ENCODE measurements around the gene GNAT2. TPM values are rescaled to one million over a fixed set of nuclear protein-coding genes. Genes with fewer than 3 reads are reported as not detected.

Gene GNAT2
- total RNA-seq, 2 experiments from 2014 or later = 0.26 to 0.64 TPM

DNA sequence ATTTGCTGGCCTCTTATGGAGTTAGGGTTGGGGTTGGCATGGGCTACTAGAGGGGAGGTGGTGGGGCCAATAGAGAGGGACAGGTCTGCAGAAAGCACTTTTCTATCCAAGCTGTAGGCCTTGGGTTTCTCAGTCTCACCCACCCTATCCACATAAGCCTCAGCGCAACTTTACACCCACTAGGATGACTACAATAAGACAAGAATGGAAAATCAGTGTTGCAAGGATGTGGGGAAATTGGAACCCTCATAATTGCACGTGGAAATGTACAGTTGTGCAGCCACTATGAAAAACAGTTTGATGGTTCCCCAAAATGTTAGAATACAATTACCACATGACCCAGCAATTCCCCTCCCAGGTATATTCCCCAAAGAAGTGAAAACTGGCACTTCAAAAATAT is 22.4 kb upstream of the GNAT2 start:
- H3K27me3 Mint-ChIP-seq = no peaks in the 10 kb centered on the region
- peaks cover 10% of the 10 kb centered on the region for H3K4me1 Mint-ChIP-seq
- POLR2A ChIA-PET = interaction anchor here (0.6 kb wide), 1 partner anchor 139 kb away, joined by 5 read pairs; no protein-coding TSS in a partner anchor
- ATAC-seq = no peak
- H3K9me3 Mint-ChIP-seq (ENCODE audit: low read depth) = no peaks in the 10 kb centered on the region
- CTCF ChIA-PET = interaction anchor here (0.6 to 9.0 kb wide), 13 partner anchors 9 to 343 kb away, joined by 3 to 165 read pairs (median 30); partner anchors contain the start of genes AHCYL1, GNAI3, GSTM1 and GSTM4
- intact Hi-C loops (cut with DNase I, micrococcal nuclease) = loop anchor here (2.0 kb wide), 5 partner anchors 15 to 343 kb away; partner anchors contain the start of genes AHCYL1 (in 2 of the 2), GSTM1 (in 2 of the 2) and GSTM4 (in 2 of the 2)
- no peak overlapping the region for H3K4me3 Mint-ChIP-seq
- H3K36me3 Mint-ChIP-seq (ENCODE audit: low read depth) = no peaks in the 10 kb centered on the region
- no peak overlapping the region for H3K27ac Mint-ChIP-seq
- no peak for DNase-seq

DNA sequence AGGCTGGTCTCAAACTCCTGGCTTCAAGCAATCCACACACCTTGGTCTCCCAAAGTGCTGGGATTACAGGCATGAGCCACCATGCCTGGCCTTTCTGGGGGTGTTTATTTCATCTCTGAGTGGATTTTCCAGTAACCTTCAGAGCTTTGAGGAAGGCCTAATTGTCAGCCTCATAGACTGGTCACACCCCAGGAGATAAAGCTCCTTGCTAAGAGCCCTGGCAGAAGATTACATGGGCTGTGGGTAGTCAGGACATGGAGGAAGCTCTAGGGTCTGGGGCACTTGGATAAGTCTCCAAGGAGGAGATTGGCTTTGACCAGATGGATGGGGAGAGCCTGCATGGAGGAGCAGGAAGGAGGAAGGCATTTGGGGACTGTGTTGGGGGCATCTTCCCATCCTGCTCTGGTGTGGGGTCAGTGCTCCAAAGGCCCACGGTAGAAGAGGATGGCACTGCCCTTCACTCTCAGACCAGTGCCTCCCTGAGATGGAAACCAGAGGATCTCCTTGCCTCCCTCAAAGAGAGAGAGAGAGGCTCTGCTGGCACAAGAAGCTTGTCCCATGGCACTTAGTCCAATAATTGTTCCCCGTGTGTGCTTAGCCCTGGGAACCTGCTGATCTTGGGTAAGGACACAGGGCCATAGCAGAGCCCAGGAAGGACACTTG is 21.8 kb upstream of the GNAT2 start:
- no peaks in the 10 kb centered on the region for H3K27me3 Mint-ChIP-seq
- intact Hi-C loops (cut with DNase I, micrococcal nuclease) = loop anchor here (2.0 kb wide), 2 partner anchors 94 to 344 kb away; partner anchors contain the start of gene AHCYL1 (in 1 of the 2)
- ATAC-seq (no peak), DNase-seq (no peak)
- CTCF ChIA-PET = interaction anchor here (0.6 to 15.1 kb wide), 38 partner anchors 8 to 388 kb away, joined by 3 to 190 read pairs (median 6); partner anchors contain the start of genes AHCYL1, AMPD2, GNAI3 and GNAT2
- no peaks in the 10 kb centered on the region for H3K36me3 Mint-ChIP-seq (ENCODE audit: low read depth)
- H3K27ac Mint-ChIP-seq = no peak overlapping the region
- POLR2A ChIA-PET = interaction anchor here (1.0 to 1.7 kb wide), 3 partner anchors 27 to 95 kb away, joined by 3 to 10 read pairs (median 10); partner anchors contain the start of gene GSTM1
- H3K4me1 Mint-ChIP-seq = peaks cover 10% of the 10 kb centered on the region
- no peak overlapping the region for H3K4me3 Mint-ChIP-seq
- no peaks in the 10 kb centered on the region for H3K9me3 Mint-ChIP-seq (ENCODE audit: low read depth)

GRCh38 chr1:109640285-109640865 is 21.0 kb upstream of the GNAT2 start:
- no peaks in the 10 kb centered on the region for H3K36me3 Mint-ChIP-seq (ENCODE audit: low read depth)
- no peaks in the 10 kb centered on the region for H3K27me3 Mint-ChIP-seq
- no peaks in the 10 kb centered on the region for H3K9me3 Mint-ChIP-seq (ENCODE audit: low read depth)
- H3K4me1 Mint-ChIP-seq = peaks cover 12% of the 10 kb centered on the region
- H3K27ac Mint-ChIP-seq = no peak overlapping the region
- DNase-seq = peak; percentile 95
- intact Hi-C loops (cut with DNase I, micrococcal nuclease) = loop anchor here (2.0 kb wide), 2 partner anchors 94 to 344 kb away; partner anchors contain the start of gene AHCYL1 (in 1 of the 2)
- H3K4me3 Mint-ChIP-seq = no peak overlapping the region
- ATAC-seq = peak; percentile 78
- CTCF ChIA-PET = interaction anchor here (0.6 to 15.1 kb wide), 65 partner anchors 10 to 694 kb away, joined by 3 to 190 read pairs (median 5); partner anchors contain the start of genes AHCYL1, AMPD2, GNAI3 and GNAT2
- POLR2A ChIA-PET = interaction anchor here (0.5 to 1.7 kb wide), 8 partner anchors 21 to 540 kb away, joined by 3 to 13 read pairs (median 5); partner anchors contain the start of genes AMPD2, GNAI3, GNAT2 and GSTM1

GRCh38 chr1:109639841-109640184 is 20.4 kb upstream of the GNAT2 start:
- ChIA-PET CTCF (interaction anchor here (0.6 to 15.1 kb wide), 57 partner anchors 9 to 694 kb away, joined by 3 to 190 read pairs (median 5); partner anchors contain the start of genes AHCYL1, AMPD2, GNAI3 and GNAT2), POLR2A (interaction anchor here (0.5 to 1.7 kb wide), 8 partner anchors 20 to 539 kb away, joined by 3 to 13 read pairs (median 5); partner anchors contain the start of genes AMPD2, GNAI3, GNAT2 and GSTM1)
- no peaks in the 10 kb centered on the region for H3K27me3 Mint-ChIP-seq
- DNase-seq (no peak), ATAC-seq (no peak)
- H3K36me3 Mint-ChIP-seq (ENCODE audit: low read depth) = no peaks in the 10 kb centered on the region
- no peak overlapping the region for H3K27ac Mint-ChIP-seq
- no peaks in the 10 kb centered on the region for H3K9me3 Mint-ChIP-seq (ENCODE audit: low read depth)
- intact Hi-C loops (cut with DNase I, micrococcal nuclease) = loop anchor here (2.0 kb wide), 2 partner anchors 93 to 345 kb away; partner anchors contain the start of gene AHCYL1 (in 1 of the 2)
- peaks cover 18% of the 10 kb centered on the region for H3K4me1 Mint-ChIP-seq
- H3K4me3 Mint-ChIP-seq = no peak overlapping the region

DNA sequence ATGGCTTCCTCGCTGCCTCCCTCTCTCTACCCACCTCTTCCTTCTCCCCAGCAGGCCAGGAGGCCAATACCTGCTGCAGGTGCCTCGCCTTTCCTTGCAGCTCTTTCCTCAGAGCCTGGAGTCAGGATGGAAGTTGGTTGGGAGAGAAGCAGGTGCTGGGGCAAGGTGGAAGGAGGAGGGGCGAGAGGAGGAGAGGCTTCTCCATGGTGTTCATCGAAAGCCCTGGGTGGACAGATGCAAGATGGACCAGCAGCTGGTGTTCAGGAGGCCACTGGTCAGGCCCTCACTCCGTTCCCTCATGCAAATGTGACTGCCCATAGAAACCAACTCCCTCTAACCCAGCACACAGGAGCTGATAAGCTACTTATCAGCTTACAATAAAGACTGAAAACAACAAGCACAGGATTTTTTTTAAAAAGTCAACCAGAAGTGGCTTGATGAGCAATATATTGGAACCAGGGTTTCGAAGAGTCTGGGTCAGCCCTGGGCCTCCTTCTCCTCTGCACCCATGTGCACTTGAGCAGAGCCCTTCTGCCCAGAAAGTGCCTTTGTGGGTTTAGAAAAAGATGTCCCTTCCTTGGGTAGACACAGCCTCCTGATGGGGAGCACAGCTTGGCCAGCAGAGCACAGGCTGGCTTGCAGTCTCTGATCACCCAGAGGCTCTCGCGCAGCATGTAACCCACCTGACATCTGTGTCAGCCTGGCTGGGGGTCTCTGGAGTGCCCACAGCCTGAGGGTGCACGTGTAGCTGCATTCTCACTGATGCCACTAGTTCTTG is 19.8 kb upstream of the GNAT2 start:
- CTCF ChIA-PET = interaction anchor here (0.6 to 15.1 kb wide), 43 partner anchors 9 to 695 kb away, joined by 3 to 190 read pairs (median 5); partner anchors contain the start of genes AHCYL1, AMPD2, GNAI3 and GNAT2
- Mint-ChIP-seq H3K4me3 (no peak overlapping the region), H3K27me3 (no peaks in the 10 kb centered on the region), H3K27ac (no peak overlapping the region), H3K9me3 (ENCODE audit: low read depth) (no peaks in the 10 kb centered on the region), H3K4me1 (peaks cover 23% of the 10 kb centered on the region), H3K36me3 (ENCODE audit: low read depth) (no peaks in the 10 kb centered on the region)
- POLR2A ChIA-PET = interaction anchor here (0.6 to 1.7 kb wide), 6 partner anchors 20 to 539 kb away, joined by 3 to 13 read pairs (median 6); partner anchors contain the start of genes AMPD2, GNAI3, GNAT2 and GSTM1
- no peak for DNase-seq
- no peak for ATAC-seq
- intact Hi-C loops (cut with DNase I, micrococcal nuclease) = no loop called here

DNA sequence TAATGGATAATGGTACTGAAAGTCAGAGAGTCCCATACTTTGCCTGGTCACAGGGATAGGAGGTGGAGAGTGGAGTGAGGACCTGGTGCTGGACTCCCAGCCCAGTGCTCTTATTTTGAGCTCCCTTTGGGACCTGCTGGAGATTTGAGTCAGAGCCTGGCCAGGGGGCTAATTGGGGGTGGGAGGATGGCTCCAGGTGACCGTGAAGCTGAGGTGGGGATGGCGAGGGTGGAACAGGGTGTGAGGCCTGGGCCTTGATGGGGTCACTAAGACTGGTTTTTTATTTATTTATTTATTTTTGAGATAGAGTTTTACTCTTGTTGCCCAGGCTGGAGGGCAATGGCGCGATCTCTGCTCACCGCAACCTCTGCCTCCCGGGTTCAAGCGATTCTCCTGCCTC is 18.0 kb upstream of the GNAT2 start:
- ATAC-seq (no peak), DNase-seq (no peak)
- POLR2A ChIA-PET = no interaction called here
- Mint-ChIP-seq H3K27me3 (no peaks in the 10 kb centered on the region), H3K9me3 (ENCODE audit: low read depth) (no peaks in the 10 kb centered on the region), H3K36me3 (ENCODE audit: low read depth) (no peaks in the 10 kb centered on the region), H3K27ac (no peak overlapping the region), H3K4me3 (no peak overlapping the region), H3K4me1 (peaks cover 19% of the 10 kb centered on the region)
- CTCF ChIA-PET = interaction anchor here (1.5 to 15.1 kb wide), 6 partner anchors 14 to 145 kb away, joined by 3 to 190 read pairs (median 10); partner anchors contain the start of gene GPR61
- intact Hi-C loops (cut with DNase I, micrococcal nuclease) = no loop called here

DNA sequence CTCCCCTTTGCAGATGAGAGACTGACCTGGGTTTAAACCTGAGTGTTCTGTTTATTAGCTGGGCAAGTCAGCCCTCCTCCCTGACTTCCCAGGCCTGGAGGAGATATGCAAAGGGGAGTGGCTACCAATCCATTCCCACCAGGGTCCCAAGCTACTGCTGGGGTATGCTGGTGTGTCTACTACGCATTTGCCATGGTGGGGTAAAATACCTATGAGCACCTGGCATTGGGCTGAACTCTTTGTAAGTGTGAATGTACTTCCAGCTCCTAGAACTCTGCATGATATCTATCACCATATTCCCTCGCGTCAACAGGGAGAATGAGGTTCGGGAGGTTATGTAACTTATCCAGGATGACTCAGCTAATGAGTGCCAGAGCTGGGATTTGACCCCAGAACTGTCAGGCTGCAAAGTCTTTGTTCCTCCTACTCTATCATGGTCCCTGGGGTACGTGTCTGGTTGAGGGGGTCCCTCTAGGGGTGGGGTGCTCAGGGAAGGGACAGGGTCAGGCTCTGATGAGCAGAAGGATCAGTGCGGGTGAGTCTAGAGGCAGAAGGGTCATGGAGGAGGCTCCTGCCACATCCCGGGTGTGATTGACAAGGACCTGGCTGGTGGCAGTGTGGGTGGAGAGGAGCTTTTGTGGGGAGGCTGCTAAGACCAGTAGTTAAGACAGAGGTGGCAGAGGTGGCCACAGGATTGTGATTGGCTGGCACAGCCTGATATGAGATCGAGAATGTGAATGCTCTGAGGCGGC is 17.0 kb upstream of the GNAT2 start:
- no peak for ATAC-seq
- DNase-seq = no peak
- intact Hi-C loops (cut with DNase I, micrococcal nuclease) = no loop called here
- ChIA-PET POLR2A (no interaction called here), CTCF (interaction anchor here (0.7 to 15.1 kb wide), 8 partner anchors 13 to 154 kb away, joined by 3 to 190 read pairs (median 6); partner anchors contain the start of gene GPR61)
- Mint-ChIP-seq H3K27me3 (no peaks in the 10 kb centered on the region), H3K27ac (no peak overlapping the region), H3K4me1 (peaks cover 19% of the 10 kb centered on the region), H3K36me3 (ENCODE audit: low read depth) (no peaks in the 10 kb centered on the region), H3K9me3 (ENCODE audit: low read depth) (no peaks in the 10 kb centered on the region), H3K4me3 (no peak overlapping the region)

- Mint-ChIP-seq H3K4me3 (no peak overlapping the region), H3K36me3 (ENCODE audit: low read depth) (peaks cover 4% of the 10 kb centered on the region), H3K9me3 (ENCODE audit: low read depth) (no peaks in the 10 kb centered on the region), H3K27ac (no peak overlapping the region), H3K4me1 (peaks cover 19% of the 10 kb centered on the region), H3K27me3 (no peaks in the 10 kb centered on the region)
- no peak for ATAC-seq
- ChIA-PET CTCF (interaction anchor here (0.7 to 15.1 kb wide), 7 partner anchors 12 to 155 kb away, joined by 3 to 190 read pairs (median 6); partner anchors contain the start of gene GPR61), POLR2A (no interaction called here)
- DNase-seq = no peak
- intact Hi-C loops (cut with DNase I, micrococcal nuclease) = no loop called here
These were observed 16.4 kb upstream of the GNAT2 start for GRCh38 chr1:109635862-109636200.

DNA sequence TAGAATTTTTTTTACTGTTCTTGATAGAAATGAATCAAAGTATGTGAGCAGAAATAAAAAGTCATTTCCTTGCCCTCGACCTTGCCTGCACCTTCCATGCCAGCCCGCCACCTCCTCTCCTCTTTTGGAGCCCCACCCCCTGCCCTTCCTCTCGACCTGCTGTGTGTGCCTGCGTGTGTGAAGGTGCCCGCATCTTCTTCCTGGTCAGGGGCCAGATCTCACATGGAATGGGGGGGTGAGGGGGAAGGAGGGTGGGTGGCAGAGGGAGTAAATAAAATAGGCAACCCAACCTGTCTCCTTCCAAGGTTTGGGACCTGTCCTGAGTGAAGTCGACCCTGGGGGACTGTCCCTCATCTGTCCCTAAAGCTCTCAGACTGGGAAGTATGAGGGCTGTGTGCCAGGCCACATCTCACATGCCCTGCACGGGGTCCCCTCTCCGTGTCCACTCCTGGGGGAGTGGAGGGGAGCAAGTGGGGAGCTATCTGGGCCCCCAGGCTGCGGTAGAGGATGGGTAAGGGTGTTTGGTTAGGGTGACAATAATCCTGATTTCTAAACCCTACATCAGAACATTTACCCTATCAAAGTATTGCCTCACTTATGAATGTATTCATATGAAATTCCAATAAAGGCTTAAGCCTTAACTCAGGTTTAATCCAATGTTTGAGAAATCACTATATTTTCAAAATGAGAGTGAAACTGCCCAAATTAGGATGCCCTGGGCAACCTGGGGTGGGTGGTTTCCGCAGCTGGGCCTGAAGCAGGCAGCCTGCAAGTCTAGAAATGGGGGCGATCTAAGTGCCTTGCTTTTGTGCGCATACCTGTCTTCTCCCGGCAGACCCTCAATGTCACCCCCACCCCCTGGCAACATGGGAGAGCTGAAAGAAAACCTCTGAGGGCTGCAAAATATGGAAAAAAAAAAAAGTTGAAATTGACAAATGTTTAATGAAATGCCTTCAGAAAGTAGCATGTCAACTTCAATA is 15.6 kb upstream of the GNAT2 start:
- ATAC-seq (peak; percentile 70), DNase-seq (peak; percentile 53)
- Mint-ChIP-seq H3K4me3 (no peak overlapping the region), H3K9me3 (ENCODE audit: low read depth) (no peaks in the 10 kb centered on the region), H3K27ac (peak overlapping the region; percentile 9), H3K36me3 (ENCODE audit: low read depth) (peaks cover 5% of the 10 kb centered on the region), H3K27me3 (no peaks in the 10 kb centered on the region), H3K4me1 (peaks cover 16% of the 10 kb centered on the region)
- intact Hi-C loops (cut with DNase I, micrococcal nuclease) = no loop called here
- ChIA-PET CTCF (interaction anchor here (0.5 to 15.1 kb wide), 8 partner anchors 11 to 156 kb away, joined by 3 to 190 read pairs (median 4); partner anchors contain the start of genes GNAI3 and GPR61), POLR2A (no interaction called here)

Measured in activated CD4-positive, alpha-beta T cell treated with anti-CD3 and anti-CD28 coated beads for 36 hours (primary cell).